ENCODE results near the gene TDP1.

GRCh38 chr14:89912667-89913211 lies 43.0 kb upstream of the TDP1 start:
- TF ChIP-seq CTCF (IDR thresholded peaks at IDR 0.05; ENCODE audit: low read depth, low read length) (no peak), MYC (IDR thresholded peaks at IDR 0.05; ENCODE audit: low read depth, low read length) (no peak)

Data from NB4 (cell line).